H1 (cell line): Measurements from ENCODE around the gene SPTAN1. TPM values are rescaled to one million over a fixed set of nuclear protein-coding genes. Genes with fewer than 3 reads are reported as not detected.

Experiments used
- CTCF ChIA-PET: fragments of 300-600 bp; sonication (Branson Sonifier 250); formaldehyde crosslinking; loops from one replicate; lab custom pipeline; 2021; ENCODE audit not compliant: partially characterized antibody; lab: Charles Lee
- POLR2A ChIA-PET: fragments of 300-600 bp; sonication (Branson Sonifier 250); formaldehyde crosslinking; loops from one replicate; lab custom pipeline; 2021; ENCODE audit warnings: inconsistent platforms; ENCODE audit not compliant: partially characterized antibody; lab: Charles Lee
- DNase-seq, 2 experiments: peaks; one replicate each; pipeline versions ENCODE4 v3.0.0 to v3.0.0-alpha.2; 2010 to 2022; ENCODE audit warnings: low spot score in 2 of 2, low read depth in 1 of 2, mixed read lengths in 1 of 2
- FAIRE-seq: peaks from 2 replicates; lab custom pipeline; 2011; peaks lifted over from hg19 to GRCh38; lab: Jason Lieb, UNC
- H2AFZ ChIP-seq: 2 replicates; pipeline ENCODE4 v1.8.1; 2012; ENCODE audit warnings: low read length, inconsistent platforms
- H2AK5ac ChIP-seq: 2 replicates; pipeline ENCODE4 v1.6.1; 2013; ENCODE audit warnings: low read depth, low read length
- H2BK120ac ChIP-seq: replicated peaks from 2 replicates; pipeline ENCODE3; 2013; ENCODE audit warnings: low read depth, low read length, inconsistent platforms
- H2BK12ac ChIP-seq: 2 replicates; pipeline ENCODE4 v1.6.1; 2013; ENCODE audit warnings: low read depth, low read length
- H2BK15ac ChIP-seq: 2 replicates; pipeline ENCODE4 v1.6.1; 2013; ENCODE audit warnings: low read length
- H2BK20ac ChIP-seq: 2 replicates; pipeline ENCODE4 v1.6.1; 2013; ENCODE audit warnings: low read length
- H2BK5ac ChIP-seq: 2 replicates; pipeline ENCODE4 v1.6.1; 2013; ENCODE audit warnings: low read depth, low read length
- H3K14ac ChIP-seq: 2 replicates; pipeline ENCODE4 v1.6.1; 2013; ENCODE audit warnings: inconsistent platforms; ENCODE audit not compliant: insufficient read length
- H3K18ac ChIP-seq: 2 replicates; pipeline ENCODE4 v1.6.1; 2013; ENCODE audit warnings: low read length; ENCODE audit errors: extremely low read depth
- H3K23ac ChIP-seq: 2 replicates; pipeline ENCODE4 v1.6.1; 2013; ENCODE audit warnings: inconsistent platforms; ENCODE audit not compliant: insufficient read length
- H3K23me2 ChIP-seq: 2 replicates; pipeline ENCODE4 v1.6.1; 2013; ENCODE audit warnings: low read depth, low read length
- H3K27ac ChIP-seq: 2 replicates; pipeline ENCODE4 v1.6.1; 2011; ENCODE audit warnings: low read depth, low read length, inconsistent platforms
- H3K27me3 ChIP-seq, 4 experiments: replicated peaks in 1 of 4; 1 replicate in 1 of 4; 2 replicates in 3 of 4; pipeline versions ENCODE4 v1.6.1 to v1.8.1; 2011 to 2013; ENCODE audit warnings: low read length in 3 of 4, mild to moderate bottlenecking in 3 of 4, inconsistent platforms in 2 of 4, mixed read lengths in 2 of 4, moderate library complexity in 1 of 4; ENCODE audit not compliant: control insufficient read depth in 3 of 4, insufficient read depth in 3 of 4; ENCODE audit errors: extremely low read depth in 1 of 4
- H3K36me3 ChIP-seq, 4 experiments: 2 replicates each; pipeline versions ENCODE4 v1.6.1 to v1.8.1; 2011 to 2013; ENCODE audit warnings: mild to moderate bottlenecking in 4 of 4, low read length in 3 of 4, moderate library complexity in 2 of 4, control low read depth in 1 of 4, inconsistent platforms in 1 of 4; ENCODE audit not compliant: insufficient read depth in 4 of 4, control insufficient read depth in 2 of 4
- H3K4ac ChIP-seq: replicated peaks from 2 replicates; pipeline ENCODE3; 2013; ENCODE audit warnings: low read length, low read depth, mixed read lengths, inconsistent platforms; ENCODE audit not compliant: insufficient read length
- H3K4me1 ChIP-seq, 4 experiments: replicated peaks in 1 of 4; 1 replicate in 1 of 4; 2 replicates in 3 of 4; pipeline versions ENCODE4 v1.6.1 to v1.8.1; 2011 to 2013; ENCODE audit warnings: low read length in 3 of 4, inconsistent platforms in 2 of 4, mixed read lengths in 1 of 4; ENCODE audit not compliant: insufficient read depth in 4 of 4, control insufficient read depth in 3 of 4
- H3K4me2 ChIP-seq, 2 experiments: 2 replicates each; pipeline versions ENCODE4 v1.6.1 to v1.8.1; 2011 to 2013; ENCODE audit warnings: low read depth in 2 of 2, low read length in 2 of 2, control low read depth in 1 of 2, inconsistent platforms in 1 of 2, mild to moderate bottlenecking in 1 of 2; ENCODE audit not compliant: insufficient read depth in 1 of 2
- H3K4me3 ChIP-seq, 4 experiments: fragments of 200-600, 300-600 bp in 1 of 4; sonication (generic), shearing (Covaris generic), sonication (Bioruptor Twin) in 1 of 4; 2 replicates each; pipeline versions ENCODE4 v1.5.1 to v1.8.1; 2011 to 2016; ENCODE audit warnings: low read length in 4 of 4, low read depth in 3 of 4, control low read depth in 2 of 4, inconsistent platforms in 2 of 4, mild to moderate bottlenecking in 2 of 4, mixed read lengths in 1 of 4, moderate library complexity in 1 of 4; ENCODE audit not compliant: insufficient read depth in 2 of 4; ENCODE audit errors: extremely low read depth in 1 of 4
- H3K56ac ChIP-seq: replicated peaks from 2 replicates; pipeline ENCODE3; 2013; ENCODE audit warnings: low read depth, mild to moderate bottlenecking, mixed read lengths, low read length, inconsistent platforms; ENCODE audit not compliant: insufficient read length
- H3K79me1 ChIP-seq: 2 replicates; pipeline ENCODE4 v1.6.1; 2013; ENCODE audit warnings: low read depth, low read length, control low read depth
- H3K79me2 ChIP-seq, 2 experiments: 2 replicates each; pipeline versions ENCODE4 v1.6.1 to v1.8.1; 2012 to 2013; ENCODE audit warnings: low read length in 2 of 2, mild to moderate bottlenecking in 2 of 2, inconsistent platforms in 1 of 2; ENCODE audit not compliant: insufficient read depth in 2 of 2, control insufficient read depth in 1 of 2
- H3K9ac ChIP-seq, 4 experiments: replicated peaks in 1 of 4; 1 replicate in 1 of 4; 2 replicates in 3 of 4; pipeline versions ENCODE4 v1.6.1 to v1.8.1; 2011 to 2013; ENCODE audit warnings: low read depth in 3 of 4, low read length in 3 of 4, control low read depth in 2 of 4, mild to moderate bottlenecking in 2 of 4, moderate library complexity in 2 of 4, inconsistent platforms in 1 of 4; ENCODE audit errors: extremely low read depth in 1 of 4
- H3K9me3 ChIP-seq, 2 experiments: 2 replicates each; pipeline versions ENCODE4 v1.6.1 to v1.8.1; 2012 to 2013; ENCODE audit warnings: mild to moderate bottlenecking in 2 of 2, moderate library complexity in 2 of 2, control low read depth in 1 of 2, inconsistent platforms in 1 of 2, low read depth in 1 of 2, low read length in 1 of 2, mixed read lengths in 1 of 2; ENCODE audit not compliant: insufficient read depth in 2 of 2
- H4K20me1 ChIP-seq, 2 experiments: replicated peaks in 1 of 2; 2 replicates each; pipeline versions ENCODE3 to v1.8.1; 2011 to 2013; ENCODE audit warnings: inconsistent platforms in 2 of 2, low read length in 2 of 2, mild to moderate bottlenecking in 1 of 2; ENCODE audit not compliant: insufficient read depth in 2 of 2, control insufficient read depth in 1 of 2
- H4K5ac ChIP-seq: 2 replicates; pipeline ENCODE4 v1.6.1; 2013; ENCODE audit warnings: low read length, low read depth, mixed read lengths, inconsistent platforms; ENCODE audit not compliant: insufficient read length
- H4K8ac ChIP-seq: 2 replicates; pipeline ENCODE4 v1.8.0; 2013; ENCODE audit warnings: mild to moderate bottlenecking, moderate library complexity, low read length, inconsistent platforms; ENCODE audit not compliant: insufficient read depth; ENCODE audit errors: extremely low read depth
- H4K91ac ChIP-seq: replicated peaks from 2 replicates; pipeline ENCODE3; 2013; ENCODE audit warnings: low read length, mixed read lengths, inconsistent platforms; ENCODE audit not compliant: insufficient read length
- ASH2L ChIP-seq: fragments of 200-600, 300-600 bp; sonication (generic); IDR thresholded peaks from one replicate; pipeline ENCODE4 v1.7.1; 2017; ENCODE audit warnings: low read length
- BRCA1 ChIP-seq: IDR thresholded peaks from 2 replicates; pipeline ENCODE4 v1.6.1; 2012; ENCODE audit warnings: low read depth, low read length, improper control_type of control experiment
- CHD1 ChIP-seq: IDR thresholded peaks from 2 replicates; pipeline ENCODE4 v1.6.1; 2012; ENCODE audit warnings: low read depth, low read length, improper control_type of control experiment
- EGR1 ChIP-seq: IDR thresholded peaks from 2 replicates; pipeline ENCODE4 v1.6.1; 2011; ENCODE audit warnings: low read depth, low read length, borderline replicate concordance
- GABPA ChIP-seq: IDR thresholded peaks from 2 replicates; pipeline ENCODE4 v1.6.1; 2011; ENCODE audit warnings: mild to moderate bottlenecking, low read length, moderate library complexity, borderline replicate concordance; ENCODE audit not compliant: insufficient read depth
- NANOG ChIP-seq: IDR thresholded peaks from 2 replicates; pipeline ENCODE4 v1.6.1; 2011; ENCODE audit warnings: low read length, low read depth, mild to moderate bottlenecking, inconsistent platforms; ENCODE audit not compliant: insufficient read depth, poor library complexity, severe bottlenecking
- POLR2AphosphoS5 ChIP-seq: IDR thresholded peaks from 2 replicates; pipeline ENCODE4 v1.6.1; 2011; ENCODE audit warnings: low read depth, low read length
- POU5F1 ChIP-seq: IDR thresholded peaks from 2 replicates; pipeline ENCODE4 v1.6.1; 2011; ENCODE audit warnings: low read depth, mild to moderate bottlenecking, low read length, moderate library complexity
- RBBP5 ChIP-seq: IDR thresholded peaks from 2 replicates; pipeline ENCODE4 v1.7.1; 2012; ENCODE audit warnings: low read depth, mild to moderate bottlenecking, inconsistent platforms, low read length, moderate library complexity, borderline replicate concordance
- RXRA ChIP-seq: IDR thresholded peaks from 2 replicates; pipeline ENCODE4 v1.6.1; 2011; ENCODE audit warnings: low read depth, mild to moderate bottlenecking, low read length, moderate library complexity; ENCODE audit not compliant: insufficient read depth
- SAP30 ChIP-seq: fragments of 300-600 bp; sonication (generic); IDR thresholded peaks from 2 replicates; pipeline ENCODE4 v1.7.1; 2012; ENCODE audit warnings: low read length, moderate library complexity, mild to moderate bottlenecking, inconsistent platforms; ENCODE audit not compliant: insufficient read depth, insufficient replicate concordance
- TAF1 ChIP-seq: IDR thresholded peaks from 2 replicates; pipeline ENCODE4 v1.6.1; 2011; ENCODE audit warnings: mild to moderate bottlenecking, low read depth, low read length
- TCF12 ChIP-seq: IDR thresholded peaks from 2 replicates; pipeline ENCODE4 v1.6.1; 2011; ENCODE audit warnings: low read depth, mild to moderate bottlenecking, low read length
- WGBS, 2 experiments: shearing (Covaris generic) in 1 of 2; methylation state at CpG; one replicate each; pipeline versions ENCODE4 v1.1.6 to v1.1.7; 2013 to 2015; ENCODE audit warnings: low lambda C conversion rate in 2 of 2, mixed read lengths in 2 of 2, inconsistent platforms in 1 of 2, low coverage in 1 of 2, missing lambda C conversion rate in 1 of 2; ENCODE audit not compliant: insufficient replicate concordance in 2 of 2, insufficient coverage in 1 of 2, insufficient read length in 1 of 2; ENCODE audit errors: extremely low coverage in 1 of 2, missing lambda C conversion rate in 1 of 2; 5-methylcytosine and 5-hydroxymethylcytosine counted together
- polyA plus RNA-seq, 7 experiments: library from polyadenylated mRNA; depleted of rRNA in 3 of 7; stranded (reverse) in 5 of 7; unstranded in 2 of 7; fragments of >200 nt in 5 of 7; fragments of 200-250 nt in 2 of 7; gene quantifications; 1 replicate in 5 of 7; 2 replicates in 1 of 7; 4 replicates in 1 of 7; pipeline versions ENCODE4 v1.2.1 to v1.2.3, GENCODE V29; 2011 to 2013; ENCODE audit warnings: missing spikeins in 2 of 7, mixed read lengths in 2 of 7
- total RNA-seq: library from RNA; stranded (reverse); fragmentation: NEBNext Ultra II Directional; extraction: Animal tissue kit (Norgen Biotek cat#: 25700); gene quantifications from 2 replicates; pipeline ENCODE4 v1.2.1, GENCODE V29; 2021

The SPTAN1 gene
- total and polyA plus RNA-seq, 2 of the 8 experiments (the other 6 are each of a cell fraction or from before 2014, with no cell fraction given), result 182 to 216 TPM

DNA sequence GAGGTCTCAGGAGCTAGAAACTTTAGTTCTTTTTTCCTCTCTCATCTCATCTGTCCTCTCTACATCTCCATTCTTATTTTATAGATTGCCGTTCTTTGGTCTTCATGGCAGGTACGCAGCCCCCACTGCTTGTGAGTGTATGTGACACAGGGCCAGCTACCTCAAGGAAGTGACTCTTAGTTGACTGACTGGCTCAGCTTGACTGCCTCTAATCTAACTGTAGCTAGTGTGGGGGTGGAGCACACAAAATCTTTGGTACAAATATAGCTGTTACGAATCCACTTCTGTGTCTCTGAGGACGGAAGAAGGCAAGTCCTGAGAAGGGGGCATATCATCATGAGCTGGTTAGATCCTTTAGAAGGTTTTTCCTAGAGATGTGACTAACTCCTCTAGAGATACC, 19.8 kb upstream of the SPTAN1 start:
- no peaks in the 10 kb centered on the region for H4K20me1 ChIP-seq
- H3K4me3 ChIP-seq, result no peak overlapping the region
- ChIA-PET POLR2A (interaction anchor here (2.2 kb wide), 1 partner anchor 19 kb away, joined by 8 read pairs; the partner anchor contains the start of gene SPTAN1), CTCF (interaction anchor here (0.5 to 1.1 kb wide), 4 partner anchors 27 to 171 kb away, joined by 3 to 4 read pairs (median 3); no protein-coding TSS in a partner anchor)
- H2BK12ac ChIP-seq, result no peak overlapping the region
- no peaks in the 10 kb centered on the region for H3K27me3 ChIP-seq
- H2AFZ ChIP-seq, result no peak overlapping the region
- no peak overlapping the region for H2BK120ac ChIP-seq
- no peak overlapping the region for H2AK5ac ChIP-seq
- no peaks in the 10 kb centered on the region for H3K9me3 ChIP-seq
- H2BK20ac ChIP-seq, result no peak overlapping the region
- no peak overlapping the region for H2BK5ac ChIP-seq
- no peak overlapping the region for H3K14ac ChIP-seq
- DNase-seq, result no peak
- H3K4me2 ChIP-seq, result no peak overlapping the region
- H4K5ac ChIP-seq, result no peak overlapping the region
- H3K18ac ChIP-seq, result no peak overlapping the region
- H3K4me1 ChIP-seq, result no peaks in the 10 kb centered on the region
- no peak overlapping the region for H3K4ac ChIP-seq
- H3K27ac ChIP-seq, result no peak overlapping the region
- FAIRE-seq, result no peak
- H3K79me1 ChIP-seq, result no peaks in the 10 kb centered on the region
- WGBS, 2 experiments, result 93% methylated on average over 4 of the region's 4 CpGs; no CpG with 5 or more reads in 1 of the 2 experiments
- H3K56ac ChIP-seq, result no peak overlapping the region
- H2BK15ac ChIP-seq, result no peak overlapping the region
- no peaks in the 10 kb centered on the region for H3K23me2 ChIP-seq
- H3K9ac ChIP-seq, result no peak overlapping the region
- H3K79me2 ChIP-seq, result no peaks in the 10 kb centered on the region
- H4K8ac ChIP-seq, result no peak overlapping the region
- H3K36me3 ChIP-seq, result peaks cover 0 to 9% (median 5%) of the 10 kb centered on the region in 4 experiments; a peak in 6 of 8 replicates
- no peak overlapping the region for H4K91ac ChIP-seq
- no peak overlapping the region for H3K23ac ChIP-seq
- TF ChIP-seq TAF1, result no peak
- no peak for TF ChIP-seq CHD1
- TF ChIP-seq NANOG, result no peak
- no peak for TF ChIP-seq RXRA
- TF ChIP-seq TCF12, result no peak
- no peak for TF ChIP-seq GABPA
- no peak for TF ChIP-seq ASH2L
- no peak for TF ChIP-seq POU5F1
- TF ChIP-seq POLR2AphosphoS5, result no peak
- no peak for TF ChIP-seq RBBP5
- no peak for TF ChIP-seq EGR1
- TF ChIP-seq BRCA1, result no peak
- TF ChIP-seq SAP30, result no peak
